NK-92 treated with Interleukin-12 subunit alpha and Interleukin-12 subunit beta, amount 100 ng/mL, for 24 hours (cell line): ENCODE measurements around the gene PIGR.

Experiments used
- DNase-seq: peaks from one replicate; lab custom pipeline; 2025; lab: John Stamatoyannopoulos, UW

PIGR gene

DNA sequence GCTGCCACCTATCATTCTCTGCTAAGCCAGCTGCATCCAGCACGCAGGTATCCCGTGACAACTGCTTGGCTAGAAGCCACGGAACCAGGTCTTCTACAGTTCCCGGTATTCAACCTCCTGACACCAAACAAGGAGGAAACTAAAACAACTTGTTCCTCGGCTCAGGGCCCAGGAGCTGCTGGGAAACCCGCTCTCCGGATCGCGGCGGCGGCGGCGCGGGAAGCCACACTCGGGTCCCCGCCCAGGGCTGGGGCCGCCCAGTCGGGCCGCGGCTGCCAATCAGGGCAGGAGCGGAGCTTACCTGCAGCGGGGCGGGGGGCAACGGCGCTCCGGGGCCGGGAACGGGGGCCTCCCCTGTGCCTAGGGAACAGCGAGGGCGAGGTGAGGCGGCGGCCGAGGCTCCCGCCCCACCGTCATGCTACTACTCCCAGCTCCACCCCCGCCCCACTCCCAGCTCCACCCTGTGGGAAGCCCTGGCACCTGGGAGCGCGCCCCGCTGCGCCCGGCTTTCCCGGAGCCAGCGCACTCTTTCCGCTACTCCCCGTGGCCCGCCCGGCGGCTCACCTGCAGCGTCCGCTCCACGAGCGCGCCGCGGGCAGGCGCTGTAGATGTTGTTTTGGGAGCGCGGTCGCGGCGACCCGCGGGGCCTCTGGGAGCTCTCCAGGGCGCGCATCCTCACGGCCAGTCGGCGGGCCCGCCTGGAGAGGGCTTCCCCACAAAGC, 36.9 kb downstream of the PIGR start:
- no peak for DNase-seq

DNA sequence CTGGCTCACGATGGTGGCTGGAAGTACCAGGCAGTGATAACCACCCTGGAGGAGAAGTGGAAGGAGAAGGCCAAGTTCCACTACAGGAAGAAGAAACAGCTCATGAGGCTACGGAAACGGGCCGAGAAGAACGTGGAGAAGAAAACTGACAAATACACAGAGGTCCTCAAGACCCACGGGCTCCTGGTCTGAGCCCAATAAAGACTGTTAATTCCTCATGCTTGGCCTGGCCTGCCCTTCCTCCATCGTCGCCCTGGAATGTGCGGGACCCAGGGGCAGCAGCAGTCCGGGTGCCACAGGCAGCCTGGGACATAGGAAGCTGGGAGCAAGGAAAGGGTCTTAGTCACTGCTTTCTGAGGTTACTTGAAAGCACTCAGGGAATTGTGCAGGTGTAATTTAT, 38.2 kb downstream of the PIGR start:
- DNase-seq = no peak

DNA sequence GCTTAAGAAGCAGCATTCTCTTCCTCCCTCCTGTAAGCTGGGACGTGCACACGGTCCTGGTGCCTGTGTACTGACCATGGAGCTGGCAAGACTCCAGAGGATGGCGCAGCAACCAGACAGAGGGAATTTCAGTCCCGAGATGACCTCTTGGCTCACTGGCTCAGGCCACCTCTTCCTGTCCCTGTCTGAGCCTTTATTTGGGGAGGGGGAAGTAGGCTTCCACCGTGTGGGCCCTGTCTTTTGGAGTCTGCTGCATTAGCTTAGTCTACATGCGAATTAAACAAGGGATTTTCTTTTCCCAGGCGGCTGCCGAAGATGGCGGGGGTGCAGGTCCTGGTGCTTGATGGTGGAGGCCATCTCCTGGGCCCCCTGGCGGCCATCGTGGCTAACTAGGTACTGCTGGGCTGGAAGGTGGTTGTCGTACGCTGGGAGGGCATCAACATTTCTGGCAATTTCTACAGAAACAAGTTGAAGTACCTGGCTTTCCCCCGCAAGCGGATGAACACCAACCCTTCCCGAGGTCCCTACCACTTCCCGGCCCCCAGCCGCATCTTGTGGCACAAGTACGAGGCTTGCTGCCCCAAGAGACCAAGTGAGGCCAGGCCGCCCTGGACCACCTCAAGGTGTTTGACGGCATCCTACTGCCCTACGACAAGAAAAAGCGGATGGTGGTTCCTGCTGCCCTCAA, 38.8 kb downstream of the PIGR start:
- no peak for DNase-seq

DNA sequence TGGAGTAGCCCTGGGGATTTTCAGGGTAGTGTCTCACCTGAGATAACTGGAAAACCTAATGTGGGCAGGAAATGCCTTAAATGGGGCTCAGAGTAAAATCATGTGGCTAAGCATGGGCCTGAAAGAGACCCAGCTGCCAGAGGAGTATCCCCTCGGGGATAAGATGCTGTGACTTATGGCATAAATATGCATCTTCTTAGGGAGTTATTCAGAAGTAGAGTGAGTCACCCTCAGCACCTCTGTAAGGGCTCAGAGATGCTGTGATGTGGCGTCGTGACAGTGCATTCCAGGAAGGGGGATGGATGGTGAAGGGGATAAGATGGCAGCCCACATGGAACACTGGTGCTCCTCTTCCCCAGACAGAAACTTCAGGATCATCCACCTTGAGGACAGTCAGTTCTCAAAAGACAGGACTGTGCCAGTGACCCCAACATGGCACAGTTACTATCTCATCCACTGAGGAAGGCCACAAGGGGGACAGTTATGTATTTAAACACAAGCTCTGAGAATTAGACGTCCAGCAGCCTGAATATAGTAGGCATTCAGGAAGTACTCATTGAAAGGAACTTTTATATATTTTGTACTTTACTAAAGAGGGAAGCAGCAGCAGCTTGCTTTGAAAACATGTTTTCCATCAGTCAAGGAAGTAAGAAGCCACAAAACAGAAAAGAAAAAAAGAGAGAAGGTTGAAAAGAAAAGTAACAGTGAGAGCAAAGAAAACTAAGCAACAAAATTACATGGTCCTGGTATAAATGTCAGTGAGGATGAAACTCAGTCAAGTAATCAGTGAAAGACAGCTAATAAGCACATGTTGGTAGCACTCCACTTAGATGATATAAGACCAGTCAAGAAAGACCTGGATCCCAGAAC, 40.7 kb downstream of the PIGR start:
- no peak for DNase-seq

DNA sequence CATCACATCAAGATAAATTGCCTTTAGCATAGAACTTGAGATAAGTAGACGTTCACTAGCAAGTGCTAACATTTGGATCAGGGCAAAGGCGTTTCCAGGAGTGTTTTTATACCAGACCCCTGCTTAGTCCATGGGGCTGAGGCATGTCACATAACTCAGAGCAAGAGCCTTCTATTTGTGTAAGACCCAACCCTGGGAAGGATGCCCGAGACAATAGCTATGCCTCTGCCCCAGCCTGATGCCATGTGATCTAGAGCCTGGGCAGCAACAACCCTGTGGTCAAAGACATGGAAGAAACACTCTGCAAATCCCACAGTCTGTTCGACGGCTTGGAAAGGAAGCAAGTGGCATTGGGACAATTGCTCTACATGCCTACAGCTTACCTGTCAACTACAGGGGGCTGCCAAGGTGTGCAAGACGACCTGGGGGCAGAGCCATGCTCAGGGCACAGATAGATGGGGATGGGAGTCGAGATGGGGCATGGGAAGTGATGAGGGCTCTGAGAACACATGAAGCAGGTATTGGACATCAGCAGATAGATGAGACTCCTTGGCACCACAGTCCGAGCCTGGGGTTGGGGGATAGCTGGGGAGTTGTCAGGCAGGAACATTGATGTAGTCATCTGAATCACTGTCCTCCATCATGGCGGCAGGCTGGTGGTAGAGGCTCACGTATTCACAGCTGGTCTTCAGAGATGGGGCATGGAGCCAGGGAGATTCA, 41.7 kb downstream of the PIGR start:
- no peak for DNase-seq

DNA sequence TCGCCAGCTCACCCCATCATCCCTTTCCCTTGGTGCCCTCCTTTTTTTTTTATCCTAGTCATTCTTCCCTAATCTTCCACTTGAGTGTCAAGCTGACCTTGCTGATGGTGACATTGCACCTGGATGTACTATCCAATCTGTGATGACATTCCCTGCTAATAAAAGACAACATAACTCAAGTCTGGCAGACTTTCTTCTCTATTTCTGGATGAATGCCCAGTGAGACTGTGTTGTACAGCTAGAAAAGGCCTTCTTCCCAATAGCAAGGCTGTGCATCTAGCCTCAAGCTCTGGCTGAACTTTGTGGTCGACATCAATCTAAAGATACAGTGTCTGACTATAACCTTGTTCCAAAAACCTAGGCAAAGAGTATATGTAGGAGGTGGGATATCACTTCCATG, 42.6 kb downstream of the PIGR start:
- no peak for DNase-seq

DNA sequence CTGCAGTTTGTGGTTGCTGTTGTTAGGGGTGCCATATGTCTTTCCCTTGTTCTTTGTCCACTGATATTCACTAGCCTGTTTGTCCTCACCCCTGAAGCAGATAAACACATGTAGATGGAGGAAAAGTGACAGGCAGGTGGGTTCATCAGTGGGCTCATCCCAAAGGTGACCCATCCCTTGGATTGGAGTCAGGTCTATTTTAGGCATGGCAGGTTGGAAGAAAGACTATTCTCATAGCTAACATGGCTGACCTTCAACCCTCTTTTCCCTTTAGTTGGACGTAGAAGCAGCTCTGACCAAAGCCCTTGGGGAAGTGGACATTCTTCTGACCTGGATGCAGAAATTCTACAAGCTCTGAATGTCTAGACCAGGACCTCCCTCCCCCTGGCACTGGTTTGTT, 43.6 kb downstream of the PIGR start:
- DNase-seq = no peak

DNA sequence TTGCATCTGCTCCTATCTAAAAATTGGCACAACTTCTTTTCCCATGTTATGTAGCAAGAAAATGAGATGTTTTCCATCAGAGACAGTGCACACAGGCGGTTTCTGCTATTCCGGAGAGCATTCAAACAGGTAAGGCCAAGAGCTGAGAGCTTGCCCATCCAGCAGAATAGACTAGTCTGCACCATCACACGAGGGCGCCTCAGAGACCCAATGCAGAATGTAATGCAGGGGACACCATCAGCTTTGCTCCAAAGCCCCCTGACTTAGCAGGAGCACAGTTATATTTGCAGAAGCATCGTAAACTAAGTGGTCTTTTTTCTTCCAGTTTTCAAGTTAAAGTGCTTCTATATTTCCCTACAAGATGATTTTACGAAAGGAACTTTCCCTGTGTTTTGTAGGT, 44.3 kb downstream of the PIGR start:
- no peak for DNase-seq

DNA sequence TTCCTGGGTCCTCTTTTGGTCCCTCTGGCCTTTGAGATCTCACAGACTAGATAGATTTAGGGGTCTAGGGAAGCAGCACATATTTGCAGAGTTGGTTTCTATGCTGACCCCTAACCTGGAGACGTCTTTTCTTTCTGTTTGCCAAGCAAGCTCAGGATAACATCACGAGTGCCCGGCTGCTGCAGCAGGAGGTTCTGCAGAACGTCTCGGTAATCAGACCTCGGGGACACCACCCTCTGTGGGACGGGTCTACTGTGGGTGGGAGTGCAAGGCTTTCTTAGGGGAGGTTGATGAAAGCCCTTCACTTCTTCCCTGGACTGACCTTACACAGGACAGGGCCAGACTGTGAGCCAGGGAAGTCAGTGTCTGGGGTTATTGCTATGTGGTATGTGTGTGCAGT, 46.1 kb downstream of the PIGR start:
- DNase-seq = no peak

DNA sequence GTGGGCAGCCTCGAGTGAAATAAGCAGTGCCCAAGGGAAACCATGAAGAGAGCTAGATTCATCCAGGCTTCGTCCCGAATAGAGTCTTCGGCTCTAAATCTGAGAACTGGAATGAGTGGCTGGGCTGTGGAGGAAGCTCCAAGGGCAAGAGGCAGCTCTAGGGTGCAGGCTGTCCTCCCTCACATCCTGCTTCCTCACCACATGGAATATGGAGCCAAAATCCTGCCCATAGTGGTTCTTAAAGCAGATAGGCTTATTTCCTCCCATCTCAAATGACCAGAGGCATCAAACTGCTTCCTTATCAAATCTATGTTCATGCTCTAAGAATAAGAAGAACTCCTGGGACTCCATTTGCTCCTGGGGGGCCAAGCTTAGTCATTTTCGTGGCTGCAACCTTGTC, 46.5 kb downstream of the PIGR start:
- no peak for DNase-seq

DNA sequence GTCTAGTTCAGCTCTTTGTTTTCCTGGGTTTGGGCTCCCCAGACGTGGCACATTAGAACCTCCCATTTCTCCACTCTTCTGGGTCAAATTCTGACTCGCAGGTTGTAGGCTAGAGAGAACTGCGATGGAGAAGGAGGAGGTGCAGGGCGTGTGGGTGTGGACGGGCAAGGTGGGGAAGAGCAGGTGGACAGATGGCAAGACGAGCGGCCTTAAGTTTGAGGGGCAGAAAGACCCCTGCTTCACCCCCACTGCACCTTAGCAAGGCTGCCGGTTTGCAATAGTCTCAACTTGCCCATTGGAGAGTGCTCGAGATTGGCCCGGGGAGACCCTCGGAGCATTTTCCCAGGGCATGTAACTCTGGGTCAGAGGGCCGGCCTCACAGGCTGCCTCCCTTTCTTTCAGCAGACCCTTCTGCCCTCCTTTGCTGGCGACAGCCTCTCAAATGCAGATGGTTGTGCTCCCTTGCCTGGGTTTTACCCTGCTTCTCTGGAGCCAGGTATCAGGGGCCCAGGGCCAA, 47.3 kb downstream of the PIGR start:
- DNase-seq = no peak

DNA sequence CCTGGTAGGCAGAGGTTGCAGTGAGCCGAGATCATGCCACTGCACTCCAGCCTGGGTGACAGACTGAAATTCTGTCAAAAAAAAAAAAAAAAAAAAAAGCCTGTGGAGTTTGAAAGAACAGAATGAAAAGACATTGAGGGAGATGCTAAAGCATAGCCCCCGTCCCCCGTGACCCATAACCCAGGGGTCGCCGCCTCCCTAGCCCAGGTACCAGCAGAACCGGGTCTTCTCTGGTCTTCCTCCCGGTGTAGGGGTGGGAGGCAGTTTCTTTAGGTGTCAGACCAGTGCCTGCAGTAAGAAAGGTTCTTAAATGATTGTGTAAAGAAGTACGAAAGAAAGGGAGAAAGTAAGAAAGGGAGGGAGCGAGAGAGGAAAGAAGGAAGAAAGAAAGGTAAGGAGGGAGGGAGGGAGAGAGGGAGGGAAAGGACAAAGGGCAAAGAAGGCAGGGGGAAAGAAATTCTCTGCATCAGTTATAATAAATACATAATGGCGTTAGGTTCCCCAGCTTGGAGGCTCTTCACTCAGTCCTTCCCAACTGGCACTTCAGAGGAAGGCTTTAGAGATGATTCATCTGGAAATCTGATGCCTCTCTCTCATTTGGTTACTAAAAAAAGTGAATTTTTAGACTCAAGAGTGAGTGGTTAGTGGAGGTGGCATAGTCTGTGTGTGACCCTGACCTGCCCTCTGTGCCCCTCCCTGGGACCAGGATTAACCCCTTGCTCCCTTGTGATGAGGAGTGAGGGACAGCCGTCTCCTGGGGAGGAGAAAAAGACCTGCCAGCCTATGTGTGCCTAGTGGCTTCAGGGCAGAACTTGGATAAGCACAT, 48.0 kb downstream of the PIGR start:
- DNase-seq = no peak

DNA sequence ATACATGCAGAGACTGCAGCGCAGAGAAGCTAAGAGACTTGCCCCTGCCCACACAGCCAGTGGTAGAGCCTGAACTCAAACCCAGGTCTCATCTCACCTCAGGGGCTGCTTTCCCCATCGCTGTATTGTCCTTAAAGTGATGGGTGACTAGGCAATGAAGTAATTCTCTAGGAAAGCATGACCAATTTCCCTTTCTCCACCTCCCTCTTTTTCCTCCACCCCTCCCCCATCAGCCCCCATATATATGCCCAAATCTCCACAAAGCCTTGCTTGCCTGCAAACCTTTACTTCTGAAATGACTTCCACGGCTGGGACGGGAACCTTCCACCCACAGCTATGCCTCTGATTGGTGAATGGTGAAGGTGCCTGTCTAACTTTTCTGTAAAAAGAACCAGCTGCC, 49.1 kb downstream of the PIGR start, which contains the start of gene IL24:
TSS of gene IL24 (plus strand) at position 269 of the 400 bp plus-strand sequence. CDS start 390 bp downstream, outside the sequence.
- no peak for DNase-seq

DNA sequence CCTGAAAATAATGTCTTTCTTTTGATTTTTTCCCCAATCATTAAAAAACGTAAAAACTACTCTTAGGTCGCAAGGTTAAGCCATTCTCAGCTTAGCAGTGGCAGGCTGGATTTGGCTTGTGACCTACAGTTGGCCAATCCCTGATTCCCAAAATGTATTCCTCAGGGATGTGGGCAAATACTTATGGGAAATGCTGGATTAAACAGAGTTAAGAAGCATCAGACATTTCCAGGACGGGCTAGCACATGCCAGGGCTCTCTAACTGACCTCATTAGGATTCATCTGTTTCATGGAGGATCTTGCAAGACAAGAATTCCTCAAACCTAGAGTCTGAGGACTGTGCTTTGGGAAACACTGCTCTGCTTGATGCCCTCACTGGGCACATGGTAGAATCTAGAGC, 50.0 kb downstream of the PIGR start:
- no peak for DNase-seq

DNA sequence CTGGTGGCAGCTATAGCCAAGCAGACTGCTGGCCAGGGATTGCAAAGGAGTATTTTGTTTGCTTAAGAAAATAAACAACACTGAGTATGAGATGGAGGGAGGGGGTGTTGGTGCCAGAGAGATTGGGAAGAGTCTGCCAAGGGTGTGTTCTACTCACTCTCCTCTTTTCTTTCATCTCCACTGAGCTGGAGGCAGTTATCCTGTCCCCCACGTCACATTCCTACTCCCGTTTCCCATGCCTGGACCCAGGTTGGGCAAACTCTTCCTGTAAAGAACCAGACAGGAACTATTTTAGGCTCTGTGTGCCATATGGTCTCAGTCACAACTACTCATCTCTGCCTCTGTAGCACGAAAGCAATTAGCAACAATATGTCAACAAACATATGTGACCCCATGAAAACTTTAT, 50.4 kb downstream of the PIGR start:
- no peak for DNase-seq

DNA sequence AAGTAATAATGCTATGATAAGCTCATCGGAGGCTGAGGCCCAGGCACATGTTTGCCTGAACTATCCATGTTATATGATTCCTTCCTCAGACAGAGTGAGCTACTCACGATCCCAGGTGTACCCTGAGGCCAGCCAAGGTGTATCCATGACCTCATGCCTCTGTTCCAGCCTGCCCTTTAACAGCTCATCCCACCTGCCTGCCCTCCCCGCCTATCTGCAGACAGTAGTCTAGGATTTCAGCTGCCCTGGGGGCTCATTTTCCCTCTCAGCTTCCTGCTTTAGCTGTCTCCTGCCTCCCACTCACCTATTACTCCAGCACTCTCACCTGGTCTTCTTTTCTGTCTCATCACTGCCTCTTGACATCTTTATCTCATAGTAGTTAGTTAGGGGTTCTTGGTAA, 50.9 kb downstream of the PIGR start:
- no peak for DNase-seq

DNA sequence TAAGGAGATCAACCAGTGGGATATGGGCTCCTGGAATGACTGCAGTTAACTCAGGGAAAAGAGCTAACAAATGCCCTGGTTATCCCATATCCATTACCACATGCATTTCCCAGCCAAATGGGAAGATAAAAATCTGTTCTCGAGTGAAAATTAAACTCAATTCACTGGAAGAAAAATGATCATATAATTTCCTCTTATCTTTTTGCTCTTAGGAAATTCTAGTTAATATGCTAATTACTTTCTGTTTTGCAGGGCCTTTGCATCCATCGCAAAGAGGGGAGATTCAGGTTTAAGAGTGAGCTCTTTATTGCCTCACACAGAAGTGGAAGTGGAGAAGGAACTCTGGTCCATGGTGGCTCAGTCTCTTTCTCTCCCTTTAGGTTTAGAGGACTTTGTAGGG, 52.9 kb downstream of the PIGR start:
- no peak for DNase-seq

DNA sequence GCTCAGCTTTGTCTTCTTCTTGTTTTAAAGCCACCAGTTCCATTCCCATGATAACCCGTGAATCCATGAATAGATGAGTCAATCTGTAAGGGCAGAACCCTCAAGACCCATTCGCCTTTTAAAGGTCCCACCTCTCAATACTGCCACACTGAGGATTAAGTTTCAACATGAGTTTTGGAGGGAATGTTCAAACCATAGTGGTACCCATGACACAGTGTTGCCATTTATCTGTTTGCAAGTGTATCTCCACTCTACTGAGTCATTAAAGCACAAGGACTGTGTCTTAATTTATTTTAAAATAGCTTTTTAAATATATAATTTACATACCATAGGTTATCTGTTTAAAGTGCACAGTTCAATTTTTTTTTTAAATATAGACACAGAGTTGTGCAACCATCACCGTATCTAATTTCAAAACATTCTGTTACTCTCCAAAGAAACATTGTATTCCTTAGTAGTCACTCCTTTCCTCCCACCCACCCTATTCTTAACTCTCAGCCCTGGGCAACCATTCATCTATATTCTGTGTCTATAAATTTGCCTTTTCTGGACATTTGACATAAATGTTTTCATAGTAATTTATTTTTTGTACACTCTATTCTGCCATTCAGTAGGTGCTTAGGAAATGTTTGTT, 53.8 kb downstream of the PIGR start:
- DNase-seq = no peak

DNA sequence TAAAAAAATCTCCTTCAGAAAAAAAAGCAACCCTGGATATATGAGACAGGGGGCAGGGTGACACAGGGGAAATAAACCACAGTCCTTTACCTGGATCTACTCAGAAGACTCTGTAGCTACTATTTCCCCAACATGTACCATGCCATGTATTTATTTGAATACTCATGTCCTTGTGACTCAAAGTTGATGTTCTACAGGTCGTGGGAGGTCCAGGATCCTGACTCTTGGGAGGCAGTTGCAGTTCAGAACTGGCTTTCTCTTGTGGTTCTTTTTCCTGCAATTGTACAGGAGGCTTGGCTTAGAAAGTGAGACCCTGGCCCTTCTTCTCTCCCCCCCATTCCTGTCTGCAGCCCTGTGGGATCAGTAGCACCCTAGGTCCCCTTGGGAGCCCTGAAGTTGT, 54.9 kb downstream of the PIGR start:
- no peak for DNase-seq
